GM12892 (cell line): ENCODE measurements around the gene MX2.

Experiments used
- DNase-seq: peaks from one replicate; pipeline ENCODE4 v3.0.0; 2011; ENCODE audit not compliant: insufficient read length
- FAIRE-seq: peaks from 2 replicates; lab custom pipeline; 2011; peaks lifted over from hg19 to GRCh38; lab: Jason Lieb, UNC
- POLR2A ChIP-seq: IDR thresholded peaks from 2 replicates; pipeline ENCODE4 v1.6.1; 2011; ENCODE audit warnings: low read depth, low read length, control low read depth
- POLR2AphosphoS5 ChIP-seq: IDR thresholded peaks from 2 replicates; pipeline ENCODE4 v1.6.1; 2011; ENCODE audit warnings: low read depth, low read length, control low read depth
- TAF1 ChIP-seq: IDR thresholded peaks from 2 replicates; pipeline ENCODE4 v1.6.1; 2011; ENCODE audit warnings: low read depth, mild to moderate bottlenecking, control low read depth, low read length, borderline replicate concordance

The MX2 gene

GRCh38 chr21:41458559-41458958 lies 96.7 kb downstream of the MX2 start:
- TF ChIP-seq TAF1 (no peak), POLR2AphosphoS5 (no peak), POLR2A (no peak)
- DNase-seq (no peak), FAIRE-seq (no peak)
